GM12892 (cell line): Measurements from ENCODE around the gene PLEKHG3.

ENCODE experiments used
- DNase-seq: peaks from one replicate; pipeline ENCODE4 v3.0.0; 2011; ENCODE audit not compliant: insufficient read length
- FAIRE-seq: peaks from 2 replicates; lab custom pipeline; 2011; peaks lifted over from hg19 to GRCh38; lab: Jason Lieb, UNC
- POLR2A ChIP-seq: IDR thresholded peaks from 2 replicates; pipeline ENCODE4 v1.6.1; 2011; ENCODE audit warnings: low read depth, low read length, control low read depth
- POLR2AphosphoS5 ChIP-seq: IDR thresholded peaks from 2 replicates; pipeline ENCODE4 v1.6.1; 2011; ENCODE audit warnings: low read depth, low read length, control low read depth
- TAF1 ChIP-seq: IDR thresholded peaks from 2 replicates; pipeline ENCODE4 v1.6.1; 2011; ENCODE audit warnings: low read depth, mild to moderate bottlenecking, control low read depth, low read length, borderline replicate concordance

The PLEKHG3 gene

DNA sequence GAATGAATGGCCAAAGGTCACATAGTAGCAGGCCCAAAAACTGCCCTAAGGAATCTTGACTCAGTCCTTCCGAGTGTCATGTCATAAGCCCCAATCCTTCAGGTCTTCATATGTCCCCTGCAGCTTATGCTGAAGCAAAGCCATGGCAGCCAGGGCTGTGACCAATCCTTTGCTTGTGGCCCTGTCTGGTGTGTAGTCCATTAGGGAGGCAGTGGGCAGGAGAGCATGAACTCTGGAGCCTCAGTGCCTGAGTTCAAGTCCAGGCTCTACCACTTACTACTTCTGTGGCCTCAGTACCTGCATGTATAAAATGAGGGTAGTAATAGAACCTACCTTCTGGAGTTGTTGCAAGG lies 20.3 kb downstream of the PLEKHG3 start:
- FAIRE-seq = no peak
- no peak for DNase-seq
- TF ChIP-seq POLR2A (no peak), POLR2AphosphoS5 (no peak), TAF1 (no peak)

GRCh38 chr14:64725261-64725815 lies 21.1 kb downstream of the PLEKHG3 start:
- FAIRE-seq = no peak
- DNase-seq = no peak
- TF ChIP-seq POLR2AphosphoS5 = no peak
- TF ChIP-seq TAF1 = no peak
- TF ChIP-seq POLR2A = no peak

DNA sequence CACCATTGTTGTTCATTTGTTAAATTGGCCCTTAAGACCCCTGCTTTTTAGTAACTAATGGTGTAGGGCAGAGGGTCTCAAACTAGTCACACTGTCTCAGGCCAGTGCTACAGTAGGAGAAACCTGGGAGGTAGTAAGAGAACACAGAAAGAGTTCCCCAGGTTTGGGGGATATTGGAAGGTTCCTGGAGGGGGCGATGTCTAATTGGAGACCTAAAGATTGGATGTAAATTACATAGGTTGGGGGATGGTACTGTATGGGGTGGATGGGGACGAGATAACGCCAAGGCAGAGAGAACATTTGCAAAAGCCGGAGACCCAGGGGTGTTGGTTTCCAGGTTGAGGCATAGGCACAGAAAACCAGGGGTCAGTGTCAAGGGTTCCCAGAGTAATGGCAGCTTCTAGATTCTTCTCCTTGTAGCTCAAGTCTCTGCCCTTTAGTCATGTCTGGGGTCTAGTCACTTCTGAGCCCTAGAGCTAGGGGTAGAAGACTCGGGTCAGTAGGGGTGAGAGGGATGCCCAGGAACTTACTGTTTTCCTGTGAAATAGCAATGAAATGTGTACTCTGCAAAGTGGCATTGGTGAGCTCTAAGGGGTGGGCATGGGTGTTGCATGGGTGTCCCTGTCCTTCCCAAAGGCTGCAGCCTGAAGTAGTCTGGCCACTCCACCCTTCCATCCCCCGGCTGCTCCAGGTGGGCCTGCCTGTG lies 21.8 kb downstream of the PLEKHG3 start:
- TF ChIP-seq TAF1 (no peak), POLR2A (no peak), POLR2AphosphoS5 (no peak)
- DNase-seq (no peak), FAIRE-seq (no peak)

DNA sequence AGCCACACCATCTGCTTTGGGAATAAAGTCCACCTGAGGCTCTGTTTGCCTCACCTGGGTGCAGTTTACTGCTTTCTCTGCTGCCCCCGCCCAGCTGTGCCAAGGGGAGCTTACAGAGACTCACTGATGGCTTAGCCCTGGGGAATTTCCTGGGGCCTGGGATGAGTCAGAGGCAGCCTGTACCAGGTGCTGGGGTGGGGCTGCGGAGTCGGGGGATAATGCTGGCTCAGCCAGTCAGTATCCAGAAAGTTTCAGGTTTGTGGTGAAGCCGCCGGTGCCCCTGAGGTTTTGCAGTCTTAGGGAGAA lies 22.3 kb downstream of the PLEKHG3 start:
- DNase-seq = no peak
- FAIRE-seq = no peak

DNA sequence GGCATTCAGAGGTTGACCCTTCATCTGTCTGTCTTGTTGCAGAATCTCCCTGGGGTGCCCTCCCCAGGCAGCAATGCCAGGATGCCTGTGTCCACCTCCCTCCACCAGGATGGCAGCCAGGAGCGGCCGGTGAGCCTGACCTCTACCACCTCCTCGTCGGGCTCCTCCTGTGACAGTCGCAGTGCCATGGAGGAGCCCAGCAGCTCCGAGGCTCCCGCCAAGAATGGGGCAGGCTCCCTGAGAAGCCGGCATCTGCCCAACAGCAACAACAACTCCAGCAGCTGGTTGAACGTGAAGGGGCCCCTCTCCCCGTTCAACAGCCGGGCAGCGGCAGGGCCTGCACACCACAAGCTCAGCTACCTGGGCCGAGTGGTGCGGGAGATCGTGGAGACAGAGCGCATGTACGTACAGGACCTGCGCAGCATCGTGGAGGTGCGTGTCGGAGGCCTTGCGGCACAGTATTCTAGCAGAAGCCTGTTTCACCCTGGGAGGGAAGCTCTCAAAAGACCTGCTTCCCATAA lies 23.4 kb downstream of the PLEKHG3 start:
- DNase-seq (no peak), FAIRE-seq (no peak)
- TF ChIP-seq POLR2A (no peak), TAF1 (no peak), POLR2AphosphoS5 (no peak)

More for the DNA sequence above, 22.3 kb downstream of the PLEKHG3 start:
- TF ChIP-seq POLR2A (no peak), TAF1 (no peak), POLR2AphosphoS5 (no peak)

- no peak for DNase-seq
- no peak for FAIRE-seq
These were observed 23.9 kb downstream of the PLEKHG3 start for GRCh38 chr14:64728106-64728505.

GRCh38 chr14:64728856-64729255 lies 24.6 kb downstream of the PLEKHG3 start:
- DNase-seq = no peak
- TF ChIP-seq TAF1 (no peak), POLR2AphosphoS5 (no peak), POLR2A (no peak)
- no peak for FAIRE-seq

More at GRCh38 chr14:64728106-64728505, 23.9 kb downstream of the PLEKHG3 start:
- no peak for TF ChIP-seq POLR2AphosphoS5
- no peak for TF ChIP-seq TAF1
- TF ChIP-seq POLR2A = no peak

GRCh38 chr14:64729386-64730060 lies 25.3 kb downstream of the PLEKHG3 start:
- DNase-seq (no peak), FAIRE-seq (no peak)
- no peak for TF ChIP-seq POLR2AphosphoS5
- TF ChIP-seq TAF1 = no peak
- TF ChIP-seq POLR2A = no peak

- DNase-seq (no peak), FAIRE-seq (no peak)
- TF ChIP-seq POLR2A (no peak), POLR2AphosphoS5 (no peak), TAF1 (no peak)
These were observed 25.8 kb downstream of the PLEKHG3 start for GRCh38 chr14:64730061-64730440.

DNA sequence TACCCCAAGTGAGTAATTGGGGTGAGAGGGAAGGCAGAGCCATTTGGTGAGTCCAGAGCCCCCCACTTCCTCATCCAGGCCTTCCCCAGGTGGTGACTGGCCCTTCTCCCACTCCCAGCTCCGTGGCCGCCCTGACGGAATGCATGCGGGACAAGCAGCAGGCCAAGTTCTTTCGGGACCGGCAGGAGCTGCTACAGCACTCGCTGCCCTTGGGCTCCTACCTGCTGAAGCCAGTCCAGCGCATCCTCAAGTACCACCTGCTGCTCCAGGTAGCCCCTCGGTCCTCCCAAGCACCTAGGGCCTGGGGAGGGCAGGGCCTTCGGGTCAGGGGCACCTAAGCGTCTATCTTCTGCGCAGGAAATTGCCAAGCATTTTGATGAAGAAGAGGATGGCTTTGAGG lies 26.5 kb downstream of the PLEKHG3 start:
- DNase-seq = no peak
- FAIRE-seq = no peak
- TF ChIP-seq POLR2AphosphoS5 (no peak), TAF1 (no peak), POLR2A (no peak)

DNA sequence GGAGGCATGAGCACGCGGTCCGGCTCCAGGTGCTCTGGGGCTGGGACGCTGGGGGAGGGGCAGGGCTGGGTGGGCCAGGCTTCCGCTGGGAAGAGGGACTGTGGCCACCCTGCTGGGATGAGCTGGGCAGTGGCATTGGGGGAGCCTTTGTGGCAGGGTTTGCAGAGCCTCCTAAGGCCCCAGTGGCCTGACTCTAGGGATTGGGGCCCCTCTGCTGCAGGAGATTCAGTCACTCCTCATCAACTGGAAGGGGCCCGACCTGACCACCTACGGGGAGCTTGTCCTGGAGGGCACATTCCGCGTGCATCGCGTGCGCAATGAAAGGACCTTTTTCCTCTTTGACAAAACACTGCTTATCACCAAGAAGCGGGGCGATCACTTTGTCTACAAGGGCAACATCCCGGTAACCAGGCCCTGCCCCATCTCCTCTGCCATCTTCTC lies 26.9 kb downstream of the PLEKHG3 start:
- FAIRE-seq (no peak), DNase-seq (no peak)
- no peak for TF ChIP-seq POLR2AphosphoS5
- no peak for TF ChIP-seq TAF1
- TF ChIP-seq POLR2A = no peak

GRCh38 chr14:64732066-64732465 lies 27.8 kb downstream of the PLEKHG3 start:
- no peak for FAIRE-seq
- TF ChIP-seq POLR2A = no peak
- TF ChIP-seq TAF1 = no peak
- TF ChIP-seq POLR2AphosphoS5 = no peak
- DNase-seq = no peak
